Activated T-cell treated with anti-CD3 and anti-CD28 coated beads for 4 hours (primary cell): Measurements from ENCODE around the gene CYP8B1.

Experiments used
- DNase-seq: peaks from one replicate; pipeline ENCODE4 v3.0.0-alpha.2; 2020

Gene CYP8B1

DNA sequence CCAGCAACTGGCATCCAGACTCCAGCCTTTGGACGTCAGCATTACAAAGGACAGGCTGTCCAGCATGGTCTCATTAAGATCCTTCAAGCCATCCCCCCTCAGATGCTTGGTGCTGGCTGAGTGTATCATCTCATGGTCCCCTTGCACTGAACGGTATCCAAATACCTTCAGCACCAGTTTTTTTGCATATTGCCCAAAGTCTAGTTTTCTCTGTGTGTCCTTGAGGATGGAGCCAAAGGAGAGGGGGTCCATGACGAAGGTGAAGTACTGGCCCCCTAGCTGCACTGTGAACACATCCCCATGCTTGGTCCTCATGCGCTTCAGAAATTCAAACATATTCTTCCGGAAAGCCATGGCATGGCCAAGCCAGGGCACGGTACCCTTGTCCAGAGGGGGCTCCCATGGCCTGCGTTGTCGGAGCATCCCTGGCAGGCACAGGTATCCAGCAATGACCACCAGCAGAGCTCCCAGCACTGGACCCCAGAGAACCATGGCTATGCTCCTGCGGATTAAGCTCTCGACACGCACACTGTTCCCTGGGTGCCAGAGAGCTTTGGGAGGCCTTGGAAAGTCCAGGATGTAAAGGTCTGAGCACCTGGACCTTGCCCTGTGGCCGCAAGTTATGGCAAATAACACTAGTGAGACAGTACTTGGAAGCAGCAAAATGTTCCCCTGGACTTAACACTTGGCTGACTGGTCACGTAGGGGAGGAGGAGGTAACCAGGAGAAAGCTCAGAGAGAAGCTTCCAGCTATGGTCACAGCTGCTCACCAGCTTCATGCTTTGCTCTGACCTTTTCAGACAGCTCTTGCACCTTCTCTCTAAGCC lies at the start of gene CYP8B1:
TSS of gene CYP8B1 (minus strand) at position 555 of the 827 bp plus-strand sequence. CDS start at position 492, 63 bp downstream.
- no peak for DNase-seq

DNA sequence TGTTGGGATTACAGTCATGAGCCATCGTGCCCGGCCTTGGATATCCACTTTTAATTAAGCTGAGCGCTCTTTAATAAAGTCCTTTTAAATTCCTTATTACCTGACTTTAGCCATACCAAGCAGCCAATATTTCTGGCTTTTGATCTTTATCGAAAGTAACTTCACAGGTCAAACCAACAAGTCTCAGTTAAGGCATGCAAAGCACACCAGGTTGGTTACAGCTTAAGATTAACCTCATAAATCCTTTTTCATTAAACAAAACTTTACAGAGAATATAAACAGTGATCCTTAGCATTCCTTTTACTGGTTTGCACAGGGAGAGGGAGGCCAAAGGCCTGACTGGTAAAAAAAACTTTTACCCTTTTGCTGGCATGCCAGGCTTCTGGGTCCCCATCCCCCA lies 47.9 kb upstream of the CYP8B1 start:
- no peak for DNase-seq

- no peak for DNase-seq
Observed at GRCh38 chr3:42914771-42915515, 39.3 kb upstream of the CYP8B1 start.

DNA sequence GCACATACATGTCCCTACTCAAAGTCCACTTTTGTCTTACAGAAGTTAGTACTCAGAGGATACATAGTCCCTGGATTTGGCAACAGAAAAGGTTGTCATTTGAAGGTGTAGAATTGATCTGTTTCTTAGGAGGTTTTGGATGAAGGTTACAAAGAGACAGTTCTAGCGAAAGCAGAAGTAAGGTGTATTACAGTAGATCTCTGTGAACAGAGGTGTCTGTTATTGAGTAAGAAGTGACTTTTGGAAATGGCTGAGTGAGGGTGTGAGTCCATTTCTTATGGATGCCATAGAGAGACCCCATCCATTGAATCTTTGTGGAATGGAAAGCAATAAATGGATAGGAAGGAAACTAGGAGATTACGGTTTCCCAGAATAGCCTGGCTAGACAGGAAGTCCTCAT lies 35.9 kb upstream of the CYP8B1 start:
- no peak for DNase-seq

GRCh38 chr3:42908675-42909074 lies 33.0 kb upstream of the CYP8B1 start:
- no peak for DNase-seq

GRCh38 chr3:42906848-42907183 lies 31.1 kb upstream of the CYP8B1 start:
- DNase-seq, result no peak

DNA sequence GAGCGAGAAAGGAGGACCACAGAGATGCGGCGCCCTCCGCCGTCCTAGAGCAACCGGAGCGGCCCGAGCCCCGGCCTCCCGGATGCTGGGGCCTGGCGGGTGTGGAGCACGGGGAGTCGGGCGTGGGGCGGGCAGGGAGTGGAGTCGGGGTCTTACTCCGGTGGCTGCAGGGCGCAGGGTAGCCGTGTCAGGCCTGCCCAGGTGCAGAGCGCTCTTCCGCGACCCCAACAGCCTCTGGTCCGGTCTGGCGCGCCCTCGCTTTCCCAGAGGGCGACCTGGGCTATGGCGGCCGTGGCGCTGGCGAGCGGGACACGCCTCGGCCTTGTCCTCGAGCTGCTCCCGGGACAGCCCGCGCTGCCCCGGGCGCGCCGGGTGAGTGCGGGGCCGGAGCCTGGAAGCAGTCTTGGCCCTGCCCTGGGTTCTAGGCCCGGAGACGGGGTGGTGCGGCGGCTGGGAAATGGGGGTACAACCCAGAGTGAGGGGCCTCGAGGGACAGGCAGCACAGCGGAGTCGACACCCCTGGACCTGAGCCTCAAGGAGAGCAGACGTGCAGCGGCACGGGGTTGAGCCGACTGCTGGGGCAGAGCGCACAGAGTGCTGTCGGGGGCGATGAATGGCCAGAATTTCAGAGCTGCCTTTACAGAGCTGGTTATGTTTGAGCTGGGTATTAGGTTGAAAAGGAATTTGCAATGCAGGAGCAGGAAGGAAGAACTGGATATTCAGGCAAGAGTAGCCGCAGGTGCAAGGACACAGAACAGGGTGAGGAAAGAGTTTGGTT lies 30.6 kb upstream of the CYP8B1 start, which contains the start of gene ZNF662:
TSS of gene ZNF662 (plus strand) at position 73 of the 778 bp plus-strand sequence. CDS start 1,973 bp downstream, outside the sequence.
- DNase-seq, result no peak

GRCh38 chr3:42905740-42906069 lies 30.0 kb upstream of the CYP8B1 start:
- no peak for DNase-seq

DNA sequence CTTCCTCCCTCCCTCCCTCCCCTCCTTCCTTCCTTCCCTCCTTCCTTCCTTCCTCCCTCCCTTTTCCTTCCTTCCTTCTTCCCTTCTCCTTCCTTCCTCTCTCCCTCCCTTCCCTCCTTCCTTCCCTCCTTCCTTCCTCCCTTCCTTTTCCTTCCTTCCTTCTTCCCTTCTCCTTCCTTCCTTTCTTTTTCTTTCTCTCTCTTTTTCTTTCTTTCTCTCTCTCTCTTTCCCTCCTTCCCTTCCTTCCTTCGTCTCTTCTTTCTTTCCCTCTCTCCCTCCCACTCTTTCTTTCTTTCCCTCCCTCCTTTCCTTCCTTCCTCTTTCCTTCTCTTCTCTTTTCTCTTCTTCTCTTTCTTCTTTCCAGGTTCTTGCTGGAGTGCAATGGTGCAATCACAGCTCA lies 28.4 kb upstream of the CYP8B1 start:
- no peak for DNase-seq

- DNase-seq, result no peak
Observed at GRCh38 chr3:42902257-42902656, 26.6 kb upstream of the CYP8B1 start.

DNA sequence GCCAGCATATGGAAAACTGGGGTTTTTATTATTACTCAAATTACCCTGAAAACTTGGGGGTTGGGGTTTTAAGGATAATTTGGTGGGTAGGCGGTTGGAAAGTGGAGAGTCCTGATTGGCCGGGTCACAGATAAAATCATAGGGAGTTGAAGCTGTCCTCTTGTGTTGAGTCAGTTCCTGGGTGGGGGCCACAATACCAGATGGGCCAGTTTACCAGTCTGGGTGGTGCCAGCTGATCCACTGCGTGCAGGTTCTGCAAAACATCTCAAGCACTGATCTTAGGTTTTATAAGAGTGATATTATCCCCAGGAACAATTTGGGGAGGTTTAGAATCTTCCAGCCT lies 25.4 kb upstream of the CYP8B1 start:
- DNase-seq, result no peak

GRCh38 chr3:42900226-42901072 lies 24.8 kb upstream of the CYP8B1 start:
- no peak for DNase-seq

- no peak for DNase-seq
Observed at GRCh38 chr3:42898896-42899675, 23.4 kb upstream of the CYP8B1 start.

GRCh38 chr3:42895580-42895868 lies 19.8 kb upstream of the CYP8B1 start:
- no peak for DNase-seq

GRCh38 chr3:42894698-42895579 lies 19.3 kb upstream of the CYP8B1 start:
- no peak for DNase-seq

DNA sequence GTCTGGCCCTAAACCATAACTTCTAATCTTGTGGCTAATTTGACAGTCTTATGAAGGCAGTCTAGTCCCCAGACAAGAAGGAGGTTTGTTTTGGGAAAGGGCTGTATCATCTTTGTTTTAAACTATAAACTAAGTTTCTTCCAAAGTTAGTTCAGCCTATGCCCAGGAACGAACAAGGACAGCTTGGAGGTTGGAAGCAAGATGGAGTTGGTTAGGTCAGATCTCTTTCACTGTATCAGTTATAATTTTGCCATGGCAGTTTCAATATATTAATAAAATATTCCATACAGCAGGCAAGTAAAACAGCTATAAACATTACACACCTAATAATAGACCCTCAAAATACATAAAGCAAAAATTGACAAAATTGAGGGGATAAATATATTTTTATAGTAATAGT lies 17.1 kb upstream of the CYP8B1 start:
- no peak for DNase-seq

- DNase-seq, result no peak
Observed at GRCh38 chr3:42892169-42892568, 16.5 kb upstream of the CYP8B1 start.

GRCh38 chr3:42891042-42891441 lies 15.4 kb upstream of the CYP8B1 start:
- DNase-seq, result no peak

DNA sequence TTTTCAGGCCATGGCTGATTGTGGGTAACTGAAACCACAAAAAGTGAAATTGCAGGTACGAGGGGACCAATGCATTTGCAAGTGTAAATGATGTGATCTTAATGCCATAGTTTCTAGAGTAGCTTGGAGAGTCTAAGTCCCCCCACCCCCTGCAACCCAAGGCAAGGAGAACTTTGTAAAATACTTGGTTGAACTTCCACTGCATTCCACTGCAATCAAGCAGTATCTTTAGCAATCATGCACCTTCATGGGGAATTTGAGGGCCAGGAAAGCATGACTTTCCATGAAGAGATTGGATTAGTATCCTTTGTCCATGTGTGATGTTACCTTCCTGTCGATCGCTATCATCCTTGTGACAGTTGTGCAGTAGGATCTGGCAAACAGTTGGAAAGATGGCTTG lies 11.4 kb upstream of the CYP8B1 start:
- DNase-seq, result no peak

- DNase-seq, result no peak
Observed at GRCh38 chr3:42886294-42886822, 10.7 kb upstream of the CYP8B1 start.

GRCh38 chr3:42884324-42884723 lies 8.6 kb upstream of the CYP8B1 start:
- no peak for DNase-seq
